CD4-positive, alpha-beta T cell treated with Interleukin-21 for 1 hour (primary cell): ENCODE results near the gene ADAM23.

ENCODE experiments used
- DNase-seq: peaks from one replicate; pipeline ENCODE4 v3.0.0-alpha.2; 2020

The ADAM23 gene

DNA sequence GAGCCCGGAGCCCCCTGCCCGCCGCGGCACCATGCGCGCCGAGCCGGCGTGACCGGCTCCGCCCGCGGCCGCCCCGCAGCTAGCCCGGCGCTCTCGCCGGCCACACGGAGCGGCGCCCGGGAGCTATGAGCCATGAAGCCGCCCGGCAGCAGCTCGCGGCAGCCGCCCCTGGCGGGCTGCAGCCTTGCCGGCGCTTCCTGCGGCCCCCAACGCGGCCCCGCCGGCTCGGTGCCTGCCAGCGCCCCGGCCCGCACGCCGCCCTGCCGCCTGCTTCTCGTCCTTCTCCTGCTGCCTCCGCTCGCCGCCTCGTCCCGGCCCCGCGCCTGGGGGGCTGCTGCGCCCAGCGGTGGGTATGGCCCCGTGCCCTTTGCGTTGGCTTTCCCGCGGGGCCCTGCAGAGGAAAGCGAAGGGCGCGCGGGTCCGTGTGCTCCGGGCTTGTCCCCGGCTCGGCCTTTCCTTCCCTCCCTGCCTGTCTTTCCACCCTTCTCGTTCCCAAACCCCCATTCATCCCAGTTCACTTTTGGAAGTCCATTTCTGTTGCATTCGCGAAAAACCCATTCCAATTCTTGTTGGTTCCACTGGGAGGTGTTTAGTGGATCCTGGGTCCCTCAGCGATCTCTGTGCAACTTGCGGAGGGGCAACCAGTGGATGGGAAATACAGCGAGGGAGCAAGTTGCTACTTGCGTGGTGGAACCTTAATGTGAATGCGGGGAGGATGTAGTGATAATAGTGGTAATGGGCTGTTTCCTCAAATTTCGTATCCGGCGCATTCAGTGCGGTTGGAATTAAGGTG, 599 bp downstream of the ADAM23 start:
- DNase-seq = no peak

DNA sequence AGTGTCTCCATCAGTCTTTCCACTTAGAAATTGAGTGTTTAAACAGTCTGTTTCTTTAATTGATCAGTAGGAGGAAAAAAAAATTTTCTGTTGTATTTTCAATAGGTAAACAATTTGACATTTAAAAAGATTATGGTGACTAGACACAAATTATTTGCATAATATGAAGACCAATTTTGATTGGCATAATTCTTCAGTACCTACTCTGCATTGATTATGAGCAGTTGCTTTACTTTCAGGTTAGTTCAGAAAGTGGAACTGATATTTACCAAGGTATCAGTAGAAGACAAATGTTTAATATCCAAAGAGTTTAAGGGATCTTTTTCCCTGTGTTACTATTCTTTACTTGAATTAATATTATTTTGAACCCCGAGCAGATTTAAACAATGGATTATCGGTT, 2.6 kb downstream of the ADAM23 start:
- no peak for DNase-seq

- DNase-seq = no peak
Observed at GRCh38 chr2:206452242-206452641, 8.9 kb downstream of the ADAM23 start.

- DNase-seq = no peak
Observed at GRCh38 chr2:206452750-206453149, 9.4 kb downstream of the ADAM23 start.

DNA sequence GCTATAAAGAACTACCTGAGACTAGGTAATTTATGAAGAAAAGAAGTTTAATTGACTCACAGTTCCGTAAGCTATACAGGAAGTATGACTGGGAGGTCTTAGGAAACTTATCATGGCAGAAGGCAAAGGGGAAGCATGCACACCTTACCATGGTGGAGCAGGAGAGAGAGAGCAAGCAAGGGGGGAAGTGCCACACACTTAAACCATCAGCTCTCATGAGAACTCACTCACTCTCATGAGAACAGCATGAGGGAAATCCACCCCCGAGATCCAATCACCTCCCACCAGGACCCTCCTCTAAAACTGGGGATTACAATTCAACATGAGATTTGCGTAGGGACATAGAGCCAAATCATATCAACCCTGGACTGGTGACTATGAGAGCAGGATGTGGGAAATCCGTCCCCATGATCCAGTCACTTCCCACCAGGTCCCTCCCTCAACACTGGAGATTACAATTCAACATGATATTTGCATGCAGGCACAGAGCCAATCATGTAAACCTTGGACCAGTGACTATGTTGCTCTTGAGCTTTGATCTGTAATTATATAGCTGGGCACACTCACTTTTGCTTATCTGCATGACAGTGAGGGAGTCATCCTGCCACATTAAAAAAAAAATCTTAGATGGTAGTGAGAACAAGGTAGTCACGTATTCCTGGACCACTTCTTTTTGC, 12.9 kb downstream of the ADAM23 start:
- DNase-seq = no peak

- no peak for DNase-seq
Observed at GRCh38 chr2:206457188-206457634, 13.9 kb downstream of the ADAM23 start.

DNA sequence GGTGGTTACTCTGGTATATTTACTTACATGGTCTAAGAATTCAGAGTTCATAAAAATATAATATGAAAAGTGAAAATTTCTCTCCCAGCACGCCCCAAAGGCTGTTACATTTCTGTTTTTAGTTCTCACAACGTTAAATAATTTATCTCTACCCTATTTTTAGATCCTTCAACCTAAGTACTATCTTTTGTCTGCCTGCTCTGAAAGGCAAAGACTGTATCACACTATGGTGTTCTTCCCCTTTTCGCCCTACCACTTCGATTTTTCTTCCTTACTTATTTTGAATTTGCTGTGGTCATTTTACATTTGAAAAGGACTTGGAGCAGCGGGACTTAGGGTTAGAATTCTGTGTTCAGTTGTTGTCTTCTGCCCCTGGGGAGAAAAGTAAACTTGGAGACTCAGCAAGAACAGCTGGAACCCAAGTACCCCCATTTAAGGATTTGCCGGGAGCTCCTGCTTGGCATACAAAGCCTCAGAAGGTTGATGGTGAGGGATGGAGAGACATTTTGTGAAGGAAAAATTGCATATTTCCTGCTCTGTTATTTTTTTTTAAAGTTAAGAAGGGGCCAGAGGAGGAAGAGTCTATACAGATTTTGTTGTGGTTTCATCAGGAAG, 19.0 kb downstream of the ADAM23 start:
- no peak for DNase-seq

DNA sequence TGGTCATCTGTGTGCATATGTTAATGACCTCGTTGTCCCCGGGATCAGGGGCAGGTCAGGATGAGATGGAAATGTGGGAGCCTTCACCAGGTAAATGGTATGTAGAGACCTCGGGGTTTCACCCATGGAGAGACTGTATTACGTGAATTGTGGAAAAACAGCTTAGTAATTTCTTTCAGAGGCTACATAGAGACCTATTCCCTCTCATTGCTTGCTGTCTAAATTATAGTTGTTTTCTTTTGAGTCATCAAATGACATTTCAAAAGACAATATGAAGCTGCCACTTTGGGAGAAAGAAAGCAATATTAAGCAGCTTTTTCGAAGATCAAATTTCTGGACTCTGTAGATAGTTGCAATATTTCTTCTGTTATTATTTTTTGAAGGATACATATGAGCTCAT, 20.4 kb downstream of the ADAM23 start:
- DNase-seq = no peak

DNA sequence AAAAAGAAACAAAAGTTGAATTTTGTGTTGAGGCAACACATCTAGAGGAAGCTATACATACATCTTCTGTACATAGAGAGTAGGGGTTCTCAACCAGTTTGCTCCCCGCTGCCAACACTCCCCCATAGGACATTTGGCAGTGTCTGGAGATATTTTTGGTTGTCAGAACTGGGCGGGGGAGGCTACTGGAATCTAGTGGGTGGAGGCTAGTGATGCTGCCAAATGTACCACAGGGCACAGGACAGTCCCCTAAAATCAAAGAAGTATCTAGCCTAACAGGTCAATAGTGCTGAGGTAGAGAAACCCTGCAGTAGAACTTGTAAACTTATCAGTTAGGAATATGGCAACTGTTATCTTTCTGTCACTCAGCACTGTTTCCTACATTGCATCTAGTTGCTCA, 21.3 kb downstream of the ADAM23 start:
- no peak for DNase-seq

DNA sequence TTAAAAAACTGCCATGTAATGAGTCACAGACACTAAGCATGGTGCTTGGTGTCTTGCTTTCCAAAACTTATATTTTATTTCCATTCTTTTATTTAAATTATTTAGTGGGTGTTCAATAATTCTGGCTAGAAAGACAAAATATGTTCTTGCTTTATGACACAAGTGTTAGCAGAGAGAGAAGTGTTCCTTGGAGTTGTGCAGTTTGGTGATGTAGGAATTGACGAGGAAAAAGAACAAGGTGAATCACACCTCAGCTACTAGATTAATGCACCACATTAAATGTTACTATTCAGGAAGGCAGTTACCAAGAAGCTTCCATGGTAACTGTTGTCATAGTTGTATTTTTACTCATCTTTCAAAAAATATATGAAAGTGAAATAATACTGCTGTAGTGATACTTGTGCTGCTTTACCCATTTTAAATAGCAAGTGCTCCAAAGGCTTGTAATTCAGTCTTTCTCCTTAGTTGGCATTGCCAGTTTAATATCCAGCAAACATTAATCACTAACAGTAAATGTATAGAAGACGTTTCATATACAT, 28.3 kb downstream of the ADAM23 start:
- no peak for DNase-seq

DNA sequence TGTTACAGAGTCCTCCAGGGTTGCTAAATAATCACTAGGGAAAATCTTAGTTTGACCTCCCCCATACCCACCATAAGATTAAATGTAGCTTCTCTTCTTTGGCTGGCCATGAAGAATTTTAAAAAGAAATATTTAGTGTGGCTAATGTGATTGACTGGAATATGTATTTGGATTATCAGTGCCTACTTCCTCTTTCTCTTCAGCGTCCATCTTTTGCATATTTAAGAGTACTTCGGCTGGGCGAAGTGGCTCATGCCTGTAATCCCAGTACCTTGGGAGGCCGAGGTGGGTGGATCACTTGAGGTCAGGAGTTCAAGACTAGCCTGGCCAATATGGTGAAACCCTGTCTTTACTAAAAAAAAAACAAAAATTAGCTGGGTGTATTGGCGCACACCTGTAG, 28.8 kb downstream of the ADAM23 start:
- DNase-seq = no peak

DNA sequence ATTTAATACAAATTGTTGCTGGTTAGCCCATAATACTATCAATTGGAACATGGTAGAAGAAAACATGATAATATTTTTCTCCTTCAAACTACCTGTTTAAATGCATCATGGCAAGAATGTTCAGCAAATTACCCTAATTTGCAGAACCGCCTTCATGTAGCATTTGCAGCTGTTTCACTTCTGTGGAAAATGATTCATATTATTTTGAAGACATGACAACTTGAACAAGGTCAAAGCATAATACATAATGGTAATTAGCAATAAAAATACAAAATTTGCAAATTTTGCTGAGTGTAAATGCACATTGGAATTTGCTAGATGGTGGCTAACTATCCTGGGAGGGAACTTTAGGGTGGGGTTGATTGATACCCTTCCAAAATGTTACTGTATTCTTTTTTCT, 30.8 kb downstream of the ADAM23 start:
- DNase-seq = no peak

DNA sequence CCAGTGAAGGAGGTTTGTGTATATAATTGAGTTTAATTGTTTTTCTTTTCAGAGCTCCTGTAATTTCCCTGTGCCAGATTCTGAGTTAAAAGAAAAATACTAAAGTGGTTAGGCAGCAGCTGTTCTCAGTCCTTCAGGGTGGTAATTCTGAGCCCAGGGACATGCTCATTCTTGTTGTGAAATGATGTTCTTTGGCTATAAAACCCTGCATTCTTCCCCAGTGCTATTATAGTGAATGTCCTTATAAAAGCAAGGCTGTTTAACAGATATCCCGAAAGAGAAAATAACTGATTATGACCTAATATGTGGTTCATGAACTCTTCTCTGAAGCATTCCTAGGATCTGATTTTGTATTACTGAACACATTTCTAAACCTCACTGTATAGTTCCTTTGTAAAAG, 34.0 kb downstream of the ADAM23 start:
- no peak for DNase-seq

- no peak for DNase-seq
Observed at GRCh38 chr2:206478340-206478739, 35.0 kb downstream of the ADAM23 start.

DNA sequence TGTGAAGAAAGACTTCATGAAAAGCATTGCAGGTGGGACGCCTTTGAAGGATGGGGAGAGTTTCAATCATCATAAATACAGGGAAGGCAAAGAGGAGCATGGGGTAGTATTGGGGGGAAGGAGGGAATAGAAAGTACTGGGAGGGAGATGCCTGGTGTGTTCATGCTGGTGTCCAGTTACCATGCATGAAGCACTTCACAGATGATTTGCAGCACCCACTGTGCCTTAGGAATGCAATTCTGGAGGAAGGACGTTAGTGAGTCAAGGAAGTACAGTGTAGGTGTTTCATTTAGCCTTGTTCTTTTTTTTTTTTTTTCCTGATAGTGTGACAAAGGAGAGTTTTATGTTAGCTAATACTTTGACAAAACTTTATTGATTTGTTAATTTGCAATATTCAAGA, 36.8 kb downstream of the ADAM23 start:
- DNase-seq = no peak

GRCh38 chr2:206480620-206481019, 37.3 kb downstream of the ADAM23 start:
- DNase-seq = no peak

DNA sequence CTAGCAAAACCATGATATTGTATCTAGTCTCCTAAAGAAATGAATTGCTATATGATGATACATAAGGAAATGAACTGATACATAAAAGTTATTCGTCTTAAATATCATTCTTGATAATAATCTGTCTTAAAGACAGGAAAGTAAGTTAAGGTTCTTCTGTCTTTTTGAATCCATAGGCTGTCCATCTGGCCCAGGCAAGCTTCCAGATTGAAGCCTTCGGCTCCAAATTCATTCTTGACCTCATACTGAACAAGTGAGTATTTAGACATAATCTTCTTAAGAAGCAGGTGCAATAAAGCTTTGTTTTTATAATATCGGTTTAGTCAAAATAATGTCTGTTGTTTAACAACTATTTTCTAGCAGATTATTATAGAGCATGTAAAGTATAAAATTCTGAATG, 37.7 kb downstream of the ADAM23 start:
- no peak for DNase-seq

- no peak for DNase-seq
Observed at GRCh38 chr2:206482123-206482522, 38.8 kb downstream of the ADAM23 start.

GRCh38 chr2:206482633-206483032, 39.3 kb downstream of the ADAM23 start:
- no peak for DNase-seq

DNA sequence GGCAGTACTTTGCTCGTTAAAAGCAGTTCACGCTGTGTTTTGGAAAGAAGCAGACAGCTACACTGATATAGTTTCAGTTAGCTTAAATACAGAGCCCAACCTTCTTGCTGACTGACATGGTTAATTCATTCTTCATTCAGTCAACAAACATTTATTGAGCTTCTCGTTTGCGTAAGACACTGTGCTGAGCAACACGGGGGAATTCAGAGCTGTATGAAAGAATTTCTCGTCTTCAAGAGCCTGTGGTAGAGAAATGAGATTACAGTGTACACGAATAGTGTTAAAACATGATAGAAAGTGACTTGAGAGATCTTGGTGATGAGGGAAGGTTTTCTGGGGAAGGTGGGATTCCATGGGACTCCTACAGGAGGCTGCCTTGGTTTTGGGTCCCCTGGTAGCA, 44.7 kb downstream of the ADAM23 start:
- DNase-seq = no peak

DNA sequence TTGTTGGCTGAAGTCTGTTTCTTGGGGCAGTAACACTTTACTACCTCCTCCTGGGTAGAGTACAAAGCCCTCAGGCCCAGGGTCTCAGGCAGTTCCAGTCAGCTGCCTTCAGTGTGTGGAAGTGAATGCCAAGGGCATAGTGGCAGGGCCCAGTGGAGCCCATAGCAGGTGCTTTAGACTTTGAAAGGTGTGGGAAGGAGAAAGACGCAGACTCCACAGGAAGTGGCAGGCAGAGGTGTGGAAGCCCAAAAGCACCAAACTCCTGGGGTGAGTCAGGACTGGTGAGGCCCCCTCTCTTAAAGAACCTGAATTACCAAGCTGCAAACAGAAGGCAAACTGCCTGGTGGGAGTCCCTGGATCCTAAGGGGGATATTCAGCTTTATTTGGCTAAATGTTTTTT, 45.3 kb downstream of the ADAM23 start:
- DNase-seq = no peak

DNA sequence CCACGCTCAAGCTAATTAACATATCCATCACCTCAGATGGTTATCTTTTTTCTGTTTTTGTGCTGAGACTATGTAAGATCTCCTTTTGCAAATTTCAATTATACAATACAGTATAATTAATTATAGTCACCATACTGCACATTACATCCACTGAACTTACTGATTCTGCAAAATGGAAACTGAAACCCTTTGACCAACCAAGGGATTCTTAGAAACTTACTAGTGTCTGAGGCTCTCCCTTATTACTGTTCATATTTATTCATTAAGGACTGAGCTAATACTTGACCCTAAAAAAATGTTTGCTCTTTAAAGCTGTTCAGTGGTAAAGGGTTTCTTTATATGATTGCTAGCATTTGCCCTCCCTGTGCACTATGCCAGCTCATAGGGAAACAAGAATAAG, 50.7 kb downstream of the ADAM23 start:
- no peak for DNase-seq

DNA sequence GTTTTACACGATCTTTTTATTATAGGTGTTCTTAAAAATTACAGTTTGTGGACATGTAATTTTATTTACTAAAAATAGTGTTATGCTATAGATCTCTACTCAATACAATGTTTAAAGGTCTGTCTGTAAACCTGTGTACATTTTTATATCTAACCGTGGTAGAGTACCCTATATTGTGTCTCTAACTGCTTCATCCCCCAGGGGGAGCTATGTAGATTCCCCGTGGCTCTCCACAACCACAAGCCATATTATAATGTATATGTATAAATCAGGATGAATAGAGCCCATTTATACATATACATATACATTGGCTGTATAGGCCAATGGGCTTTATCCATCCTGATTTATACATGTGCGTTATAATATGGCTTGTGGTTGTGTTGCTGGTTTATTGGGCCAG, 59.4 kb downstream of the ADAM23 start:
- no peak for DNase-seq

- no peak for DNase-seq
Observed at GRCh38 chr2:206511283-206511682, 68.0 kb downstream of the ADAM23 start.
